NCI-H345 treated with DMSO at 0.1 percent for 48 hours (cell line): ENCODE results near the gene WDR90.

ENCODE experiments used
- DNase-seq: peaks from one replicate; lab custom pipeline; 2025; ENCODE audit not compliant: unreplicated experiment; lab: John Stamatoyannopoulos, UW

The WDR90 gene

DNA sequence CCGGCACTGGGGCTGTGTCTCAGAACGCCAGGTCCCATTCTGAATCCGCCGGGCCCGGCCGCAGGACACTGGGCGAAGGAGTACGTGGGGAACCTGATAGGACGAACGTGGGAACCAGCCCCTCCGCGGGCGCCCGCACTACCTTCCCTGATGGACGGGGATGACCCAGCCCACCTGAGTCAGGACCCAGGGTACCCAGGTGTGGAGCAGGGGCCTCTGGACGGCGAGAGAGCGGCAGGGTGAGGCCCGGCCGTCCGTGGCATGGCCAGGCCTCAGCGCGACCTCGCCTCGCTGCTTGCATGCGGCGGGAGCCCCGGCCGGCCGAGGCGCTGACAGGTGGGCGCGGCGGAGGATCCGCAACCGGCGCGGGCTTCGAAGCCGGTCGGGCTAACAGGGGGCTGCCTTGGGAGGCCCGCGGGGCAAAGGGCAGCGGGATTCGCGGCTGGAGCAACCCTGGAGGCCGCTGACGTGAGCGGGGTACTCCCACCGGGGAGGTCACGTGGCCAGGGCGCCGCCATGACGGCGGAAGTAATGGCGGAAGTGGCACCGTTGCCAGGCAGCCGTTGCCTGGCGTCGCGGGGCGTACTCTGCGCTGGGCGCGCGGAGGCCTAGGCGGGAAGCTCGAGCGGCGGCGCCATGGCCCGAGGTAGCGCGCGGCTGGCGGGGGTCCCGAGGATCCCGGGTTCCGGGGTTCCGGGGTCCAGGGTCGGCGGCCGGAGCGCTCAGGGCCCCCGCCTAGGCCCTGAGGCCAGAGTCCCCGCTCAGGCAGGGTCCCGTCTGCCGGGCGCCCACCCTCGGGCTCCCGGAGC, at the start of gene WDR90:
TSS of gene WDR90 (plus strand) at position 585 of the 809 bp plus-strand sequence. CDS start at position 637, 52 bp downstream.
- peak; percentile 85 for DNase-seq

- DNase-seq: no peak
Measured at GRCh38 chr16:600781-601180, 48.4 kb upstream of the WDR90 start.

DNA sequence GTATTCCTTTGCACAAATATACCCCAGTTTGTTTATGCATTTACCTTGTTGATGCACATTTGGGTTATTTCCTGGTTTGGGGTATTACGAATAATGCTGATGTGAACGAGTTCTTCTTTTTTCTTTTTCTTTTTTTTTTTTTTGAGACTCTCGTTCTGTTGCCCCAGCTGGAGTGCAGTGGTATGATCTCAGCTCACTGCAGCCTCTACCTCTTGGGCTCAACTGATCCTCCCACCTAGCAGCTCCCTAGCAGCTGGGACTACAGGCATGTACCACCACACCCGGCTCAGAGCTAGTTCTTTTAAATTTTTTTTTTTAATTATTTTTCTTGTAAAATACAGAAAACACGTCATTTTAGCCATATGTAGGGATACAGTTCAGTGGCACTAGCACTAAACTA, 45.2 kb upstream of the WDR90 start:
- DNase-seq: no peak

- DNase-seq: no peak
Measured at GRCh38 chr16:606656-607307, 42.4 kb upstream of the WDR90 start.

DNA sequence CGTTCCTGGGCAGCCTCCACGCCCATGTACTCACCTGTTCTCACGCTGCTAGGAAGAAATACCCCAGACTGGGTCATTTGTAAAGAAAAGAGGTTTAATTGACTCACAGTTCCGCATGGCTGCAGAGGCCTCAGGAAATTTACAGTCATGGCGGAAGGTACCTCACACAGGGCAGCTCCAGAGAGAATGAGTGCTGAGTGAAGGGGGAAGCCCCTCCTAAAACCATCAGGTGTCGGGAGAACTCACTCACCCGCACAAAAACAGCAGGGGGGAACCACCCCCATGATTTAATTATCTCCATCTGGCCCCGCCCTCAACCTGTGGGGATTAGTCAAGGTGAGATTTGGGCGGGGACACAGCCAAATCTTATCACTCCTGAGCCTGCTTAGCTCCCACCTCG, 41.1 kb upstream of the WDR90 start:
- DNase-seq: peak; percentile 61

GRCh38 chr16:609316-609715, 39.8 kb upstream of the WDR90 start:
- DNase-seq: no peak

DNA sequence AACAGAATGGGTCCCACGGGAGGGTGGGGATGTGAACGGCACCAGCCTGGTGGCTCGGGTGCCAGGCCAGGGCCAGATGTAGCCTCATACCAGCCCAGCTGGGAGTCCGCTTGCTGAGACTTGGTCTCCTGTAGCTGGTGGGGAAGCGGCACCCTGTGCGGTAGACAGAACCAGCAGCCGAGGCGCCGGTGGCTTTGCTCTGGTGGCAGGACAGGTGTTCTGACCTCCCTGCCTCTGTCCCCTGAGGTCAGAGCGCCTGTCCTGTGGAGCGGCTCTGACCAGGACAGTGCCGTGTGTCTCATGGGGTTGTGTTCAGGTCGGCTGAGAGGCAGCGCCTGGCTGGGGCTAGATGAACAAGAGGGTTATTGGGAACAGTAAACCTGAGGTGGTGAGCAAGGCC, 39.2 kb upstream of the WDR90 start:
- DNase-seq: no peak

GRCh38 chr16:610513-611381, 38.4 kb upstream of the WDR90 start:
- no peak for DNase-seq

DNA sequence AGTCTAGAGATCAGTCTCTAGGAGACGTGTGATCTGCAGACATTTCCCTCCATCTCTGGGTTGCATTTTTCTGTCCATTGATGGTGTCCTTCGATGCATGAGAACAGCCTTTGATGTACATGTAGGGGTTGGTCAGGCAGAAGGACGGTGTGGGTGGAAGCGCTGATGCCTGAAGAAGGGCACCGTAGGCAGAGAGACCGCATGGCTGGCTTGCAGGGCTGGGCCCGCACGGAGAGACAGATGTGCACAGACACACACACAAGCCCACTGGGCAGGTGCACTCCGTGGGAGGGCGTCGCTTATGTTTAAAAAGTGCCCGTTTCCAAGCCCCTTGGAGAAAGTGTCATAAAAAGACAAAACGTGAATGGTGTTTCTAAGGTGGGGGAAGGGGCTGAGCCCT, 34.0 kb upstream of the WDR90 start:
- no peak for DNase-seq

DNA sequence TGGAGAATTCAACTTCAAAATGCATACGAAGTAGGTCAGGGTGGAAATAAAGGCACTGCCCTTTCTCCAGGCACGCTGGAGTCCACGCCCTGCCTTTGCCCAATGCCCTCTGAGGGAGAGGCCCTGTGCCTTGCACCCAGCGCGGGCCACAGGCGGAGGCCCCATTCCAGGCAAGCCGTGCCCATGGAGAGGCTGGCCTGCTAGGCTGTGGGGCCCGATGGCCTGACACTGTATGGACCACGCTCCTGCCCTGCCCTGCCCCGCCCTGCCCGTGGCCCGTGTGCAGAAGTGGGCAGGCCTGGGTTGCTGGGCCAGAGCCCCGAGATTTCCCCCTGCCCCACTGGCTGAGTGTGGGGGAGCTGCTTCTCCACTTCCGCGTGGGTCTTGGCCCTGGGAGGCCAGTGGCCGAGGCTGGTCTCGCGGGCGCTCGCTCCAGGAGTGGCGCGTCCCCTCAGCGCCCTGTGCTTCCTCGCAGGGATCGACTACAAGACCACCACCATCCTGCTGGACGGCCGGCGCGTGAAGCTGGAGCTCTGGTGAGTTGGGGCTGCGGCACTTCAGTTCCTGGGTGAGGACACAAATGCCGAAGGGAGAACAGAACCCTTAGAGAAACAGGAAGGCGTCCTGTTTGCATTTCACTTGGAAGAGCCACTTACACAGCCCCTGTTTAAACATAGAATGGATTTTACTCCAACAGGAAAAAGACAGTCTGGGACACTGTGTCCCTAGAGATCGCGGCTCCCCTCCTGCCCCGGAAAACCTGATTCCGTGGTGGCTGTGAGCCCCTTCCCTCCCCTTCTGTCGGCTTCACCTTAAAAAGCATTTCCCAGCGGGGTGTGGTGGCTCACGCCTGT, 32.2 kb upstream of the WDR90 start:
- no peak for DNase-seq

DNA sequence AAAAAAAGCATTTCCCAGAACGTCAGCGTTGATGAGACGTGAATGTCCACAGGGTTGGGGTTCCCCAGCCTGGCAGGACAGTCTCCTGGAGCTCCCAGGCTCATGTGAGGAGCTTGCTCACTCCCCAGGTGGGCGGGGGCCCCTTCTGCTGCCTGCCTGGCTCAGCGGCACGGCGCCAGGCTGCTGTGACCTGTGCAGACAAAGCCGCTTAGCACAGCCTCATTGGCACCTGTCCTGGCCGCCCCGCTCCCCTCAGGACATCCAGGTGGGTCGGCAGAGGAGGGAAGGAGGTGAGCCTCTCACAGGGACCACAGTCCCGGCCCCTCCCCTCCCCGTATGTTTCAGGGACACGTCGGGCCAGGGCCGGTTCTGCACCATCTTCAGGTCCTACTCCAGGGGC, 31.3 kb upstream of the WDR90 start:
- no peak for DNase-seq

- no peak for DNase-seq
Measured at GRCh38 chr16:619476-620100, 29.6 kb upstream of the WDR90 start.

DNA sequence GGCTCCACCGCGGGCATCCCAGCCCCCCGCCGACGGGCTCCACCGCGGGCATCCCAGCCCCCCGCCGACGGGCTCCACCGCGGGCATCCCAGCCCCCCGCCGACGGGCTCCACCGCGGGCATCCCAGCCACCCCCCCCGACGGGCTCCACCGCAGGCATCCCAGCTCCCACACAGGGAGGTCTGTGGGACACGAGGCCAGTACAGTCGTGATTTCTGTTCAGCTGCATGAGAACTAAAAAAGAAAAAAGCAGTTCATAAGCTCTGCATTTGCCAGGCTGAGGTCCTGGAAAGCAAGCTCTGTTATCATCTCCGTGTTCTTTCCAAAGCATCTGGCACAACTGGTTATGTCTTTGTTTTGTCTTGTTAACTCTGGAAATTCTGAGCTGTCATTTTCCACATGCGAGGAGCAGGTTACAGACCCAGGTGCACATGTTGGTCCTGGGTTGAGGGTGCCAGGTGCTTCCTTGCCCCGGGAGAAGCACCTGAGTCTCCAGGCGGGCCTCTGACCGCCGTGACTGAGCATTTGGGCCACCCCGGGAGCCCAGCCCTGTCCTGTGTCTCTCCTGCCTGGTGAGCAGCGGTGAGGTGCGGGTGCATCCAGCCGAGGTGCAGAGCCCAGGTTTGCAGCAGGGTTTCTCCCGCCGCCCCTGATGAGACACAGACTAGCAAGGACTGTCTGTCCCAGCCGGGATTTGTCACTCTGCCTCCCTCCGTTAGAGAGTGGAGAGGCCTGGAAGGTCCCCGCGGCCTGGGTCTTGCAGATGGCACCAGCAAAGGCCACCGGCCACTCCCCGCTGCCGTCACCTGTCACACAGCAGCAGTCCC, 28.3 kb upstream of the WDR90 start:
- DNase-seq: no peak

- DNase-seq: no peak
Measured at GRCh38 chr16:621526-622105, 27.5 kb upstream of the WDR90 start.

- no peak for DNase-seq
Measured at GRCh38 chr16:622920-623280, 26.3 kb upstream of the WDR90 start.

GRCh38 chr16:624526-625070, 24.6 kb upstream of the WDR90 start:
- DNase-seq: no peak

- no peak for DNase-seq
Measured at GRCh38 chr16:625117-625976, 23.8 kb upstream of the WDR90 start.
